ENCODE measurements around the gene ZNF497. TPM values are rescaled to one million over a fixed set of nuclear protein-coding genes. Genes with fewer than 3 reads are reported as not detected.
A peak's percentile ranks its signal among the peaks of the same experiment; 100 is the strongest.

ZNF497 gene
- total and polyA plus RNA-seq, 2 donors (not counting 1 experiment from before 2014, with no cell fraction given): 1.6 to 2.7 TPM

- H3K27ac ChIP-seq (ENCODE audit: low read length in 2 of 2): peak overlapping the region; percentile 85 to 93
- peaks cover 0 to 37% of the 10 kb centered on the region in 2 experiments for H3K36me3 ChIP-seq (replicated peaks in 1 of 2; ENCODE audit: control extremely low read depth in 1 of 2, control insufficient read depth in 1 of 2, extremely low read depth in 1 of 2, insufficient read depth in 2 of 2, low read length in 1 of 2)
- Mint-ChIP-seq H3K27ac (peak overlapping the region; percentile 97), H3K4me3 (peak overlapping the region; percentile 97), H3K4me1 (peaks cover 36% of the 10 kb centered on the region), H3K9me3 (ENCODE audit: insufficient read depth) (no peaks in the 10 kb centered on the region), H3K27me3 (no peaks in the 10 kb centered on the region)
- peak overlapping the region; percentile 79 for H3K4me2 ChIP-seq (replicated peaks; ENCODE audit: low read depth, low read length, poor library complexity, severe bottlenecking)
- H4K20me1 ChIP-seq (ENCODE audit: control insufficient read depth, insufficient read depth, low read length, poor library complexity, severe bottlenecking): no peaks in the 10 kb centered on the region
- WGBS (ENCODE audit: insufficient coverage): 83% methylated on average over 3 of the region's 7 CpGs
- DNase-seq: no peak
- H3K9me3 ChIP-seq (ENCODE audit: control extremely low read depth in 1 of 3, control insufficient read depth in 2 of 3, insufficient read depth in 1 of 3, low read length in 2 of 3): peaks cover 0 to 4% (median 0%) of the 10 kb centered on the region in 3 donors
- no peaks in the 10 kb centered on the region for H3K27me3 ChIP-seq (replicated peaks in 1 of 4; ENCODE audit: control extremely low read depth in 1 of 4, control insufficient read depth in 3 of 4, insufficient read depth in 4 of 4, low read length in 3 of 4)
- CTCF ChIA-PET: interaction anchor here (1.0 to 1.7 kb wide), 2 partner anchors 150 to 161 kb away, joined by 3 to 5 read pairs; no protein-coding TSS in a partner anchor
- peak overlapping the region; percentile 35 to 94 (median 88) for H3K4me3 ChIP-seq (ENCODE audit: control extremely low read depth in 1 of 5, extremely low read depth in 1 of 5, insufficient read depth in 1 of 5, low read depth in 2 of 5, low read length in 4 of 5)
- no peak for ATAC-seq (ENCODE audit: low read depth)
- H3K9ac ChIP-seq (ENCODE audit: low read length): peak overlapping the region; percentile 84
- peaks cover 59% of the 10 kb centered on the region for H3K79me2 ChIP-seq (ENCODE audit: control insufficient read depth, insufficient read depth, low read length)
- TF ChIP-seq CTCF (IDR thresholded peaks at IDR 0.05) (no peak), EZH2 (IDR thresholded peaks at IDR 0.05; ENCODE audit: borderline replicate concordance, insufficient read depth, low read depth, low read length, poor library complexity, severe bottlenecking) (no peak)
- POLR2A ChIA-PET: interaction anchor here (0.5 to 3.3 kb wide), 6 partner anchors 22 to 254 kb away, joined by 3 to 12 read pairs (median 5); partner anchors contain the start of genes UBE2M, ZNF497, ZNF8 and ZSCAN22
- H2AFZ ChIP-seq (ENCODE audit: insufficient read depth, low read depth, low read length, poor library complexity, severe bottlenecking): peak overlapping the region; percentile 91
- peaks cover 15 to 18% of the 10 kb centered on the region in 2 donors for H3K4me1 ChIP-seq (ENCODE audit: control insufficient read depth in 2 of 2, insufficient read depth in 2 of 2, low read length in 2 of 2)
- intact Hi-C loops (cut with micrococcal nuclease): loop anchor here (1.0 to 5.0 kb wide), 15 partner anchors 22 to 1632 kb away; partner anchors contain the start of genes RPS5, TRIM28, ZNF132 and ZNF274
Measured at GRCh38 chr19:58304748-58305064, 57.8 kb downstream of the ZNF497 start.

Small RNA genes within 50 kb of the gene (small RNA-seq; reads per million reads assigned to genes)
- gene MIR4754 (ENCODE audit: insufficient read length, low read depth, low replicate concordance) (not detected), gene MIR6806 (ENCODE audit: insufficient read length, low read depth, low replicate concordance) (not detected), gene RNA5SP473 (ENCODE audit: insufficient read length, low read depth, low replicate concordance) (not detected)

Other genes starting within 250 kb of the ZNF497 start
- gene ZNF329, start 212.0 kb downstream of the ZNF497 start, total RNA-seq: 12.5 and 17.6 TPM in 2 replicates
- gene ZNF329, start 212.0 kb downstream of the ZNF497 start, polyA plus RNA-seq: 5.4 and 8.0 TPM in 2 replicates
- gene ZNF274, start 179.7 kb downstream of the ZNF497 start, total RNA-seq: 83.7 and 85.4 TPM in 2 replicates
- gene ZNF274, start 179.7 kb downstream of the ZNF497 start, polyA plus RNA-seq: 51.5 and 53.3 TPM in 2 replicates
- 65.7 and 75.2 TPM in 2 replicates for gene ZNF544, start 133.8 kb downstream of the ZNF497 start, total RNA-seq
- 37.1 and 41.4 TPM in 2 replicates for gene ZNF544, start 133.8 kb downstream of the ZNF497 start, polyA plus RNA-seq
- gene ZNF8, start 83.8 kb downstream of the ZNF497 start, total RNA-seq: 7.9 and 8.0 TPM in 2 replicates
- gene ZNF8, start 83.8 kb downstream of the ZNF497 start, polyA plus RNA-seq: 3.4 and 4.0 TPM in 2 replicates
- 79.0 and 80.2 TPM in 2 replicates for gene ERVK3-1, start 57.4 kb downstream of the ZNF497 start, total RNA-seq
- 80.7 and 113 TPM in 2 replicates for gene ERVK3-1, start 57.4 kb downstream of the ZNF497 start, polyA plus RNA-seq
- 7.1 TPM in 2 replicates for gene ZSCAN22, start 35.8 kb downstream of the ZNF497 start, total RNA-seq
- gene ZSCAN22, start 35.8 kb downstream of the ZNF497 start, polyA plus RNA-seq: 2.2 and 2.8 TPM in 2 replicates
- gene A1BG, start 9.3 kb downstream of the ZNF497 start, total RNA-seq: 18.4 and 23.7 TPM in 2 replicates
- 28.4 and 52.6 TPM in 2 replicates for gene A1BG, start 9.3 kb downstream of the ZNF497 start, polyA plus RNA-seq
- 3.1 and 4.2 TPM in 2 replicates for gene ZNF837, start 18.3 kb upstream of the ZNF497 start, total RNA-seq
- gene ZNF837, start 18.3 kb upstream of the ZNF497 start, polyA plus RNA-seq: 3.0 and 4.9 TPM in 2 replicates
- 1,234 and 1,311 TPM in 2 replicates for gene RPS5, start 24.5 kb upstream of the ZNF497 start, total RNA-seq
- 3,725 and 4,330 TPM in 2 replicates for gene RPS5, start 24.5 kb upstream of the ZNF497 start, polyA plus RNA-seq
- gene RNF225, start 32.9 kb upstream of the ZNF497 start, total RNA-seq: 0.49 TPM in 1 of 2 replicates, not detected in the other
- gene RNF225, start 32.9 kb upstream of the ZNF497 start, polyA plus RNA-seq: not detected in 2 replicates
- gene ZNF584, start 45.9 kb upstream of the ZNF497 start, total RNA-seq: 12.3 and 14.0 TPM in 2 replicates
- gene ZNF584, start 45.9 kb upstream of the ZNF497 start, polyA plus RNA-seq: 1.5 and 3.0 TPM in 2 replicates
- gene ZNF132, start 77.4 kb upstream of the ZNF497 start, total RNA-seq: 14.7 and 15.2 TPM in 2 replicates
- 0.72 and 1.6 TPM in 2 replicates for gene ZNF132, start 77.4 kb upstream of the ZNF497 start, polyA plus RNA-seq
- 15.0 and 17.4 TPM in 2 replicates for gene ZNF324B, start 88.9 kb upstream of the ZNF497 start, total RNA-seq
- 4.7 and 5.6 TPM in 2 replicates for gene ZNF324B, start 88.9 kb upstream of the ZNF497 start, polyA plus RNA-seq
- gene ZNF324, start 104.3 kb upstream of the ZNF497 start, total RNA-seq: 17.6 and 21.0 TPM in 2 replicates
- 12.8 and 14.2 TPM in 2 replicates for gene ZNF324, start 104.3 kb upstream of the ZNF497 start, polyA plus RNA-seq
- gene ZNF446, start 113.6 kb upstream of the ZNF497 start, total RNA-seq: 15.0 and 18.5 TPM in 2 replicates
- 12.9 and 18.9 TPM in 2 replicates for gene ZNF446, start 113.6 kb upstream of the ZNF497 start, polyA plus RNA-seq
- gene SLC27A5, start 149.2 kb upstream of the ZNF497 start, total RNA-seq: 11.8 and 14.1 TPM in 2 replicates
- gene SLC27A5, start 149.2 kb upstream of the ZNF497 start, polyA plus RNA-seq: 6.9 and 8.9 TPM in 2 replicates
- gene ZBTB45, start 157.1 kb upstream of the ZNF497 start, total RNA-seq: 20.9 and 28.4 TPM in 2 replicates
- 11.4 and 12.6 TPM in 2 replicates for gene ZBTB45, start 157.1 kb upstream of the ZNF497 start, polyA plus RNA-seq
- 370 and 394 TPM in 2 replicates for gene TRIM28, start 181.3 kb upstream of the ZNF497 start, total RNA-seq
- 569 and 795 TPM in 2 replicates for gene TRIM28, start 181.3 kb upstream of the ZNF497 start, polyA plus RNA-seq
- 61.7 and 62.5 TPM in 2 replicates for gene CHMP2A, start 192.4 kb upstream of the ZNF497 start, total RNA-seq
- 97.5 and 138 TPM in 2 replicates for gene CHMP2A, start 192.4 kb upstream of the ZNF497 start, polyA plus RNA-seq
- 57.2 and 66.1 TPM in 2 replicates for gene UBE2M, start 195.9 kb upstream of the ZNF497 start, total RNA-seq
- gene UBE2M, start 195.9 kb upstream of the ZNF497 start, polyA plus RNA-seq: 62.5 and 81.7 TPM in 2 replicates
- gene MZF1, start 210.6 kb upstream of the ZNF497 start, total RNA-seq: 79.4 and 81.4 TPM in 2 replicates
- gene MZF1, start 210.6 kb upstream of the ZNF497 start, polyA plus RNA-seq: 92.4 and 95.8 TPM in 2 replicates

All from B cell (primary cell).